NCI-H748 (cell line): ENCODE measurements around the gene PSMB3.
"Not testable (repeated sequence)": the region's sequence is repeated elsewhere in the genome, so short reads cannot be mapped to it uniquely, and the experiment has no call there.

Experiments
- DNase-seq: peaks from one replicate; lab custom pipeline; 2025; ENCODE audit not compliant: unreplicated experiment; lab: John Stamatoyannopoulos, UW

The PSMB3 gene

GRCh38 chr17:38715216-38715943 lies 37.2 kb upstream of the PSMB3 start:
- no peak for DNase-seq

DNA sequence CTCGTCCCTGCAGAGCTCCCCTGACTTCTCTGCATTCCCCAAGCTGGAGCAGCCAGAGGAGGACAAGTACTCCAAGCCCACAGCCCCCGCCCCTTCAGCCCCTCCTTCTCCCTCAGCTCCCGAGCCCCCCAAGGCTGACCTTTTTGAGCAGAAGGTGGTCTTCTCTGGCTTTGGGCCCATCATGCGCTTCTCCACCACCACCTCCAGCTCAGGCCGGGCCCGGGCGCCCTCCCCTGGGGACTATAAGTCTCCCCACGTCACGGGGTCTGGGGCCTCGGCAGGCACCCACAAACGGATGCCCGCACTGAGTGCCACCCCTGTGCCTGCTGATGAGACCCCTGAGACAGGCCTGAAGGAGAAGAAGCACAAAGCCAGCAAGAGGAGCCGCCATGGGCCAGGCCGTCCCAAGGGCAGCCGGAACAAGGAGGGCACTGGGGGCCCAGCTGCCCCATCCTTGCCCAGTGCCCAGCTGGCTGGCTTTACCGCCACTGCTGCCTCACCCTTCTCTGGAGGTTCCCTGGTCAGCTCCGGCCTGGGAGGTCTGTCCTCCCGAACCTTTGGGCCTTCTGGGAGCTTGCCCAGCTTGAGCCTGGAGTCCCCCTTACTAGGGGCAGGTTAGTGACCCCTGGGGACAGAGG lies 36.1 kb upstream of the PSMB3 start:
- DNase-seq: no peak

- DNase-seq: no peak
These were observed 35.3 kb upstream of the PSMB3 start for GRCh38 chr17:38717139-38717745.

DNA sequence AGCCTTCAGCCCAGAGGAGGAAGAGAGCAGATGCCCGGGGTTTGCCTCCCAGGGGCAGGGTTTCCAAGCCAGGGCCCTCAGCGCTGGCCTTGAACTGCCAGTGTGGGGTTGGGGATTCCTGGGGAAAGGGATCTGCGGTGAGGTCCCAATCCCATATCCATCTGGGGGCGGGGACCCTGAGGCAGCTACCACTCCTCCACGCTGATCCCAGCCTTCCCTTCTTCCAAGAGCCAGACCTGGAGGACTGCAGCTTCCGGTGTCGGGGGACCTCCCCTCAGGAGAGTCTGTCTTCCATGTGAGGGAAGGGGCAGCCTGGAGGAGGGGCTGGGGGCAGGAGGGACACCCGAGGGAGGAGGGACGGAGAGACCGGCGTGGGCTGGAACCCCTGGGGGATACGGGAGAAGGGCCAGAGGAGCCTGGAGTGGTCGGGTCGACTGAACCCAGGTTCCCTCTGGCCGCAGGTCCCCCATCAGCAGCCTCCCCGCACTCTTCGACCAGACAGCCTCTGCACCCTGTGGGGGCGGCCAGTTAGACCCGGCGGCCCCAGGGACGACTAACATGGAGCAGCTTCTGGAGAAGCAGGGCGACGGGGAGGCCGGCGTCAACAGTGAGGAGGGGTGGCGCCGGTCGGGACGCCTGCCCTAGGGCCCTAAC lies 33.1 kb upstream of the PSMB3 start:
- no peak for DNase-seq

GRCh38 chr17:38719943-38720641 lies 32.4 kb upstream of the PSMB3 start:
- DNase-seq: no peak

GRCh38 chr17:38720941-38721340 lies 31.6 kb upstream of the PSMB3 start:
- DNase-seq: no peak

DNA sequence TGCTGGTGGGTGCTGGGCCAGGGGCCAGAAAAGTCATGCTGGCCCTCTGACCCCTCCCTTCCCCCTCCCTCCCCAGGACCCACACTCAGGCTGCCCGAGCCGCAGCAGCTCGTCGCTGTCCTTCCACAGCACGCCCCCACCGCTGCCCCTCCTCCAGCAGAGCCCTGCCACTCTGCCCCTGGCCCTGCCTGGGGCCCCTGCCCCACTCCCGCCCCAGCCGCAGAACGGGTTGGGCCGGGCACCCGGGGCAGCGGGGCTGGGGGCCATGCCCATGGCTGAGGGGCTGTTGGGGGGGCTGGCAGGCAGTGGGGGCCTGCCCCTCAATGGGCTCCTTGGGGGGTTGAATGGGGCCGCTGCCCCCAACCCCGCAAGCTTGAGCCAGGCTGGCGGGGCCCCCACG lies 30.7 kb upstream of the PSMB3 start:
- no peak for DNase-seq

DNA sequence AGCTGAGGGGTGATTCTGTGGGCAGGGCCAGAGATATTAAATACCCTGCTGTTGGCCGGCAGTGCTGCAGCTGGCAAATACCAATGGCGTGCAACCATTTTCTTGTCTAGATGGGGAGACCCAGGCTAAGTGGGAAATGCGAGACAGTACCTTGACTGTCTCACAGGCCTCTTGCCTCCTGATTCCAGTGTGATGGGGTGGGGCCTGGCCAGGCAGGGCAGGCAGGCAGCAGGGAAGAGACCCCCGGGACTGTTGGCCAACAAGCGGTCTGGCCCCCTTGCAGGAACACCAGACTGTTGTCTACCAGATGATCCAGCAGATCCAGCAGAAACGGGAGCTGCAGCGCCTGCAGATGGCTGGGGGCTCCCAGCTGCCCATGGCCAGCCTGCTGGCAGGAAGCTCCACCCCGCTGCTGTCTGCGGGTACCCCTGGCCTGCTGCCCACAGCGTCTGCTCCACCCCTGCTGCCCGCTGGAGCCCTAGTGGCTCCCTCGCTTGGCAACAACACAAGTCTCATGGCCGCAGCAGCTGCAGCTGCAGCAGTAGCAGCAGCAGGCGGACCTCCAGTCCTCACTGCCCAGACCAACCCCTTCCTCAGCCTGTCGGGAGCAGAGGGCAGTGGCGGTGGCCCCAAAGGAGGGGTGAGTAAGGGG lies 28.1 kb upstream of the PSMB3 start:
- DNase-seq: peak; percentile 55

DNA sequence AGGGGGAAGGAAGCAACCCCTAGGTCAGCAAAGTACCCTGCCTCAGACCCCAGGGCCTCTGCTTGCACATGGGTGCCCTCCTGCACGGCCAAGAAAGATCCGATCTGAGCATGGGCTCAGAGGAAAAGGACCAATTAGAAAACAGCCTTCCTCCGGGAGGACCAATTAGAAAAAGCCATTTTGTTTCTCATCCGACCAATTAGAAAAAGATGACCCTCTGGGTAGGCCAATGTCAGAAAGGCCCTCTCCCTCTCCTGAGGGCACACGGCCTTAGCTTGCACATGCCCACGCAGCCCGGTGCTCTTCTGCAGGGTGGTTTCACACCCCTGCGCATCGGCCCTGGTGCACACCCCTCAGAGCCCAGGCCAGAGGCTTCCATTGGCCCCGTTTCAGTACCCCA lies 27.5 kb upstream of the PSMB3 start:
- no peak for DNase-seq

DNA sequence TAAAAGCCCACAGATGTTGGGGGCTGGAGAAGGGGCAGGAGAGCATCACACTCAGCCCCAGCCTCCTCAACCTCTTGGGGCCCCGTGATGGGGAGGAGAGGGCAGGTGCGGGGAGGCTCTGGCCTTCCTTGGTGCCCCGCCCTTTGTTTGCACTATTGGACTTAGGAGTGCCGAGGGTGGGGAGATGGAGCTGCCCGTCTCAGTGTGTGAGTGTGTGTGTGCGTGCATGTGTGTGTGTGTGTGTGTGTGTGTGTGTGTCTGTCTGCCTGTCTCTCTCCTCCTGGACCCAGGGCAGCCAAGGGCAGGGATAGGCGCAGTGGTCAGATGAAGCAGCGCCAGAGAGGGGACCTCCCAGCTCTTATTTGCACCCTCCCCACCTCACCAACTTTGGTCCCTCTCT lies 26.4 kb upstream of the PSMB3 start:
- not testable (repeated sequence) for DNase-seq

DNA sequence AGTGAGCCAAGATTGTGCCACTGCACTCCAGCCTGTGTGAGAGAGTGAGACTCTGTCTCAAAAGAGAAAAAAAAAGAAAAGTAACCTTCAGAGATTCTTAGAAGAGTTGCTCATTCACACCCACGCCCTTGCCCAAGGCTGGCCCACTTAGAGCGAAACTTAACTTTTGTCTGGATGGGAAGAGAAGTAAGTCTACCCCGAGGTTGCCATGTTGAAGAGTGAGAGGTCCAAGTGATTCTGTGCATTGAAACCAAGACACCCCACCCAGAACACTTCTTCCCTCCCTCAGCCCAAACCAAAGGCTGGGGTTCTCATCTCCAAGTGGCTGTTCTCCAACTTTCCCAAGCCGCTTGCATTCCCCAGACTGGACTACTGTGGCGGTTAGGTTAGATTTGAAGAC lies 24.8 kb upstream of the PSMB3 start:
- DNase-seq: no peak

DNA sequence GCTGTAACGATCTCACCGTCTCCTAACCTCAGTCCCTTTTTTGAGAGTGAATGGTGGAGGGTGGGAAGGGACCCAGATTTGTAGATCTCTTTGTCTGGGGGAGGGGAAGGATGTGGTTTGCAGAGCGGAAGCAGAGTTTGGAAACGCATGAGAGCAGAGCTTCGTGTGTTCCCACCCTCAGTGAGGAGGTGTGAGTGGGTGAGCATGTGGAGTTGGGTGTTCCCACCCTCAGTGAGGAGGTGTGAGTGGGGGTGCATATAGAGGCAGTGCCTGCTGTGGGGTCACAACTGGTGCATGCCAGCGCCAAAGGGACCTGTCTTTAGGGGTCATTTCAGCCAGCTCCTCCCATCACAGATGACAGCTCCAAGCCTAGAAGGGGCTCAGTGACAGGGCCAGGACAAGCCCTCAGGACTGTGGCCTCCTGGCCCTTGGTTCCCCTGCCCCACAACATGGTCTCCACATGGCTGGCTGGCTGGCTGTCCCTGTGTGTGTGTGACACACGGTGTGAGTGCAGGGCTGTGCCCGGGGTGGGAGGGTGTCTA lies 24.2 kb upstream of the PSMB3 start:
- DNase-seq: no peak

DNA sequence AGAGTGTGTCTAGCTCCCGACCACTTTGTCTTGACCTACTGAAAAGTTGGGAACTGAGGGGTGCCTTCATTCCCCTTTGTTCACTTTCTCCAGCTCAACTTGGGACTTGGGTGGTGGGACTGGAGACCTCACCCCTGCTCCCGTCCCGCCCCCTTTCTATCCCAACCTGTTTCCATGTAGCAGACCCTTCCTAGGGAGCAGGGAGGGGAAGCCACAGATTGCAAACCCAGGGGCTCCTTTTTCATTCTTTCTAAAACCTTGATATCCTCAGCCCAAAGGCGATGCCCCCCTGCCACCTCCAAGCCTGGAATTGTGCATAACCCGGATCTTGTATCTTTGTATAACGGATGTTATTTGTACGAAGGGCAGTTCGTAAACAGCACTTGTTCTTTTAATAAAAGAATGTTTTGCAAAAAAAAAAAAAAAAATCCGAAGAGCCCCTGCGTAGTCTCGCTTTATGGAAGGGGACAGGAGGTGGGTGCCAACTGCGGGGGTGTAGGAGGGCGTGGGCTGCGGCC lies 23.1 kb upstream of the PSMB3 start:
- DNase-seq: no peak

GRCh38 chr17:38729886-38730525 lies 22.5 kb upstream of the PSMB3 start, which contains the start of gene CISD3:
Gene CISD3, plus strand, starts transcription at chr17:38730341. Its CDS starts 18 bp downstream, at chr17:38730359.
- peak; percentile 87 for DNase-seq

DNA sequence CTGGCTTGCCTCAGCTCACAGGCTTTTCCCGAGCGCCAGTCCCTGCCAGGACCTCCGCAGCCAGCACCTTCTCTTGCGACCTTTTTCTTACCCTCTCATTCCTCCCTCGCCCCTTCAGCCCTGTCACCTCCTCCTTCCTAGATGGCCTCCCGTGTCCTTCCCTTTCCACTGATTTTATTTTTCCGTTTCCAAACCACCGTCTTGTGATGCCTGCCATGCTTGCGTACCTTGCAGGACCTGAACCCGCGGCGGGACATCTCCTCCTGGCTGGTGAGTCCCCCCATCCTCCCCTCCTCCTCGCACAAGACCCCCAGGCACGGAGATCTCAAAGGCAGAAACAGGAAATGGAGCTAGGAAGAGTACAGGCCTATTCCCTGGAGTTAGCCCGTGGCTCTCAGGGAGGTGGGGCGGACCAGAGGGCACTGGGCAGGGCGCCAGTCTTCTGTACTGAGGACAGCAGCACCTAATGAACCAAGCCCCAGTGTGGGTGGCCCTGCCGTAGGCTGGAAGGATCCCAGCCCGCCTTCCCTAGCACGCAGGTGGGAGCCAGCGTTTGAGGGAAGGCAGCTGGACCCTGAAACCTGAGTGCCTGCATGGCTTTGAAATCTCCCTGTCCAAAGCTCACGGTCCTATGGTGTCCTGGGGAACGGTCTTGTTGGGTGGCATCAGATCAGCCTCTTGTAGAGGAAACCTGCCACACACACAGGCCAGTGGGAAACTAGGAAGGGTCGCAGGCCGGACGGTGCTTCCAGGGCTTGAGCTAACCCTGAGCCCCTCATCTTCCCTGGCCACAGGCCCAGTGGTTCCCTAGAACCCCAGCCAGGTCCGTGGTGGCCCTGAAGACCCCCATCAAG lies 21.8 kb upstream of the PSMB3 start:
- peak; percentile 57 for DNase-seq

DNA sequence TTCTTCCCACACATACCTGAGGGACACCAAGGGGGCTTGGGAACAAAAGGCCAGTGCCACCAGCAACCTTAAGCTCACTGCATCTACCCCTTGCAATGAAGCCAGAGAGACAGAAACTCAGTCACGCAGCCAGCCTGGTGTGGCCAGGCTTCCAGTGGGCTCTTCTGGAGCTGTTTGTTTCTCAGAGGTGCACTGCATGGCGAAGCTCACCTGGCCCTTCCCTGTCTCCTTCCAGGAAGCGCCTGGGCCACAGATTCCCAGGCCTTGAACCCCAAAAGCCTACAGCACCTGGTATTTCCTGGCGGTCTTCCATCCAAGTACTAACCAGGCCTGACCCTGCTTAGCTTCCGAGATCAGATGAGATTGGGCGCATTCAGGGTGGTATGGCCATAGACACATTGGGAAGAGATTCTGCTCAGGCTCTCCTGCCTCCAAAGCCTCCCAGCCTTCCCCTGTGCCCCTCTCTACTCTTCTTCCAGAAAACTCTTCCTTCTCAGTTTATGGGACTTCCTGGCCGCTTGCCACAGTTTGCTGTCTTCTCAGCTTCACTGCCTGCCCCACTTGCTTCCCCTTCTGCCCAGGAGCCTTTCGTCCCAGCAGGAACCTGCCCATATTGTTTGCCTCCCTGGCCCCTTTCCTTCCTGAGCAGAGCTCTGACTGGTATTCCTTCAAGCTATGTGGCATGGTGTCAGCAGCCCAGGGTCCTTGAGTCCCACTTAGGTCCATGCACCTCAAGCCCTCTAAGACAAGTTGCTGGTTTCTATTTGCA lies 20.8 kb upstream of the PSMB3 start:
- no peak for DNase-seq

- no peak for DNase-seq
These were observed 19.9 kb upstream of the PSMB3 start for GRCh38 chr17:38732376-38733281.
